Measurements from ENCODE around the gene ZNF536. TPM values are rescaled to one million over a fixed set of nuclear protein-coding genes. Genes with fewer than 3 reads are reported as not detected.

Gene ZNF536
- total RNA-seq, 1 experiment from 2014 or later, result 2.9 TPM

DNA sequence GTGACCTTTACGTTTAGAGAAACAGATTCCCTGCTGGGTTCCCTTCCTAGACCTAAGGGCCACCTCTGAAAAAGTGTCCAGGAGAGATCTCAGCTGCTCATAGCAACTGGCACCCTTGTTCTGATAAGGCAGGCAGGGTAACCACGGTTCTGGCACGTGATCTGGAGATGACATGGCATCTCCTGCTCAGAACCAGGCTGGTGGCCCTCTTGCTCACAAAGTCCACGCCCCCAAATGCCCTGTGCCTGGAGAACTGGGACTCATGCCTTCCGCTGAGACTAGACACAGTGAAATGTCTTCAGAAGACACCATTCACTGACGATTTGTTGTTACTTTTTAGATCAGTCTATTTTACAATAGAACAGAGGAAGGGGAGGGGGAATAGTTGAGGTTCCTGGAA lies 174.1 kb downstream of the ZNF536 start:
- Histone ChIP-seq H3K27ac (ENCODE audit: low read depth, low read length, poor library complexity, severe bottlenecking) (no peak overlapping the region), H3K4me3 (ENCODE audit: low read depth, low read length, poor library complexity, severe bottlenecking) (no peak overlapping the region), H3K36me3 (ENCODE audit: insufficient read depth, low read length, poor library complexity, severe bottlenecking) (no peaks in the 10 kb centered on the region), H3K4me1 (ENCODE audit: insufficient read depth, low read length, poor library complexity, severe bottlenecking) (peaks cover 7% of the 10 kb centered on the region), H3K27me3 (replicated peaks; ENCODE audit: insufficient read depth, low read depth, low read length, poor library complexity) (no peaks in the 10 kb centered on the region), H3K9me3 (ENCODE audit: low read depth, low read length, poor library complexity, severe bottlenecking) (no peaks in the 10 kb centered on the region)
- intact Hi-C loops (cut with micrococcal nuclease; ENCODE audit: unreplicated experiment), result no loop called here
- DNase-seq (ENCODE audit: low spot score), result no peak
- no peak for TF ChIP-seq EZH2 (IDR thresholded peaks at IDR 0.05; ENCODE audit: borderline replicate concordance, low read depth, low read length, poor library complexity, severe bottlenecking)
- TF ChIP-seq, protein P1, sequence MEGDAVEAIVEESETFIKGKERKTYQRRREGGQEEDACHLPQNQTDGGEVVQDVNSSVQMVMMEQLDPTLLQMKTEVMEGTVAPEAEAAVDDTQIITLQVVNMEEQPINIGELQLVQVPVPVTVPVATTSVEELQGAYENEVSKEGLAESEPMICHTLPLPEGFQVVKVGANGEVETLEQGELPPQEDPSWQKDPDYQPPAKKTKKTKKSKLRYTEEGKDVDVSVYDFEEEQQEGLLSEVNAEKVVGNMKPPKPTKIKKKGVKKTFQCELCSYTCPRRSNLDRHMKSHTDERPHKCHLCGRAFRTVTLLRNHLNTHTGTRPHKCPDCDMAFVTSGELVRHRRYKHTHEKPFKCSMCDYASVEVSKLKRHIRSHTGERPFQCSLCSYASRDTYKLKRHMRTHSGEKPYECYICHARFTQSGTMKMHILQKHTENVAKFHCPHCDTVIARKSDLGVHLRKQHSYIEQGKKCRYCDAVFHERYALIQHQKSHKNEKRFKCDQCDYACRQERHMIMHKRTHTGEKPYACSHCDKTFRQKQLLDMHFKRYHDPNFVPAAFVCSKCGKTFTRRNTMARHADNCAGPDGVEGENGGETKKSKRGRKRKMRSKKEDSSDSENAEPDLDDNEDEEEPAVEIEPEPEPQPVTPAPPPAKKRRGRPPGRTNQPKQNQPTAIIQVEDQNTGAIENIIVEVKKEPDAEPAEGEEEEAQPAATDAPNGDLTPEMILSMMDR (conservative IDR thresholded peaks at IDR 0.05; ENCODE audit: low read depth, low read length), result no peak
- CTCF ChIA-PET, result no interaction called here
- no TSS peak for BruUV-seq (replicated peaks)
- POLR2A ChIA-PET (ENCODE audit: low non-redundant PET), result no interaction called here

DNA sequence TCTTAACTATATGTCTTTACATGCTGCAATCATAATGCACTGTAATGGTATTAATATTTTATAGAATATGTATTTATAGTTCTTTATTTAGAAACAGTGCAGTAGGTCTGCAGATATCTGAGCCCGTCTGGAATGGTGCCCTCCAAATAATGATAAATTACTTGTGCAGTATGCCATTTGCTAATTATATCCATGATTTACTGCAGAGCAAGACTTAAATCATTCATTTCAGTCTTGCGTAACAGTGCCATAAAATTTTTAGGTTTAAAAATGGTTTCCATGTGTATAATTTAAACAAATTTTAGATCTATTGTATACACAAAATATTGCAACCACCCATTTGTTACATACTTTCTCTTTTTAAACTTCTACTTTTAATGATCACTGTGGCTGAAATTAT lies 175.1 kb downstream of the ZNF536 start:
- intact Hi-C loops (cut with micrococcal nuclease; ENCODE audit: unreplicated experiment), result no loop called here

DNA sequence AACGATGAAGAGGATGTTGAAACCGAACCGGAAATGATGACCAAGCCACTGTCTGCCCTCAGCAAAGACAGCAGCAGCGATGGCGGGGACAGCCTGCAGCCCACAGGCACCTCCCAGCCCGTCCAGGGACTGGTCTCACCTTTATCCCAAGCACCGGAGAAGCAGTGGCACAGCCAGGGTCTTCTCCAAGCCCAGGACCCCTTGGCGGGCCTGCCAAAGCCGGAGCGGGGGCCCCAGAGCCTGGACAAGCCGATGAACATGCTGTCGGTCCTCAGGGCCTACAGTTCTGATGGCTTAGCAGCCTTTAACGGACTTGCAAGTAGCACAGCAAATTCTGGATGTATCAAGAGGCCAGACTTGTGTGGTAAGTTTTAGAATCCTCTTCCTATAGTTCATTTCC lies 177.0 kb downstream of the ZNF536 start:
- intact Hi-C loops (cut with micrococcal nuclease; ENCODE audit: unreplicated experiment), result no loop called here

More for the DNA sequence above, 175.1 kb downstream of the ZNF536 start:
- no TSS peak for BruUV-seq (replicated peaks)
- Histone ChIP-seq H3K9me3 (ENCODE audit: low read depth, low read length, poor library complexity, severe bottlenecking) (no peaks in the 10 kb centered on the region), H3K27ac (ENCODE audit: low read depth, low read length, poor library complexity, severe bottlenecking) (no peak overlapping the region), H3K27me3 (replicated peaks; ENCODE audit: insufficient read depth, low read depth, low read length, poor library complexity) (no peaks in the 10 kb centered on the region), H3K36me3 (ENCODE audit: insufficient read depth, low read length, poor library complexity, severe bottlenecking) (no peaks in the 10 kb centered on the region), H3K4me3 (ENCODE audit: low read depth, low read length, poor library complexity, severe bottlenecking) (no peak overlapping the region), H3K4me1 (ENCODE audit: insufficient read depth, low read length, poor library complexity, severe bottlenecking) (peaks cover 7% of the 10 kb centered on the region)
- no peak for TF ChIP-seq EZH2 (IDR thresholded peaks at IDR 0.05; ENCODE audit: borderline replicate concordance, low read depth, low read length, poor library complexity, severe bottlenecking)
- TF ChIP-seq, protein P1 (conservative IDR thresholded peaks at IDR 0.05; ENCODE audit: low read depth, low read length), result no peak
- ChIA-PET POLR2A (ENCODE audit: low non-redundant PET) (no interaction called here), CTCF (no interaction called here)
- no peak for DNase-seq (ENCODE audit: low spot score)

More for the DNA sequence above, 177.0 kb downstream of the ZNF536 start:
- BruUV-seq (replicated peaks), result no TSS peak
- Histone ChIP-seq H3K27ac (ENCODE audit: low read depth, low read length, poor library complexity, severe bottlenecking) (no peak overlapping the region), H3K4me1 (ENCODE audit: insufficient read depth, low read length, poor library complexity, severe bottlenecking) (peaks cover 7% of the 10 kb centered on the region), H3K4me3 (ENCODE audit: low read depth, low read length, poor library complexity, severe bottlenecking) (no peak overlapping the region), H3K36me3 (ENCODE audit: insufficient read depth, low read length, poor library complexity, severe bottlenecking) (no peaks in the 10 kb centered on the region), H3K27me3 (replicated peaks; ENCODE audit: insufficient read depth, low read depth, low read length, poor library complexity) (no peaks in the 10 kb centered on the region), H3K9me3 (ENCODE audit: low read depth, low read length, poor library complexity, severe bottlenecking) (no peaks in the 10 kb centered on the region)
- TF ChIP-seq EZH2 (IDR thresholded peaks at IDR 0.05; ENCODE audit: borderline replicate concordance, low read depth, low read length, poor library complexity, severe bottlenecking), result no peak
- TF ChIP-seq, protein P1 (conservative IDR thresholded peaks at IDR 0.05; ENCODE audit: low read depth, low read length), result no peak
- POLR2A ChIA-PET (ENCODE audit: low non-redundant PET), result no interaction called here
- CTCF ChIA-PET, result no interaction called here
- DNase-seq (ENCODE audit: low spot score), result no peak
